ENCODE measurements around the gene RBBP5. TPM values are rescaled to one million over a fixed set of nuclear protein-coding genes. Genes with fewer than 3 reads are reported as not detected.

Gene RBBP5
- total RNA-seq, 1 experiment from 2014 or later: 24.5 TPM

DNA sequence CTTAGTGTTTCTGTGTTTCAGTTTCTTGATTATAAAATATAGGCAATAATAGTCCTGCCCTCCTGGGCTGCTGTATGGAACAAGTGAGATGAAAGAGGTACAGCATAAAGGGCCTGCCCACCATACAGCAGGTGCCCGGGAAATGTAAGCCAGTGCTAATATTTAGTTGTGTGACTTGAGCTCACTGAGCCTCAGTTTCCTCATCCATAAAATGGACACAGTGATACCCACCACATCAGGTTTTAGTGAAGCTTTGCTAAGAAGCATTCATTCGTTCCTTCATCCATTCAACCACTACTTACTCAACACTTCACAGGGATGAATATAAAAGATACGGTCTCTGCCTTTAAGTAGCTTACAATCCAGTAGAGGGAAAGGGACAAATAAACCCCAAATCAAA, 58.9 kb downstream of the RBBP5 start:
- no peaks in the 10 kb centered on the region for H3K9me3 ChIP-seq (ENCODE audit: control insufficient read depth in 1 of 2, insufficient read depth in 1 of 2, low read depth in 1 of 2, low read length in 2 of 2)
- no peak overlapping the region for H2AFZ ChIP-seq (ENCODE audit: low read depth, low read length, poor library complexity, severe bottlenecking)
- H3K9ac ChIP-seq (ENCODE audit: low read length): no peak overlapping the region
- no peak overlapping the region for H3K4me3 ChIP-seq (replicated peaks in 1 of 2; ENCODE audit: low read depth in 1 of 2, low read length in 2 of 2)
- no peaks in the 10 kb centered on the region for H3K36me3 ChIP-seq (ENCODE audit: control insufficient read depth in 1 of 2, insufficient read depth in 2 of 2, low read length in 2 of 2)
- POLR2A ChIA-PET: no interaction called here
- H3K79me2 ChIP-seq (ENCODE audit: insufficient read depth, low read length): no peaks in the 10 kb centered on the region
- CTCF ChIA-PET: interaction anchor here (0.9 to 4.3 kb wide), 6 partner anchors 10 to 255 kb away, joined by 3 to 205 read pairs (median 16); no protein-coding TSS in a partner anchor
- RAD21 ChIA-PET (ENCODE audit: low non-redundant PET in 1 of 2, low total read pairs in 2 of 2, uncharacterized antibody in 2 of 2, unreplicated experiment in 2 of 2): interaction anchor here in 1 of 2 experiments (2.4 kb wide), 1 partner anchor 74 kb away, joined by 30 read pairs; no protein-coding TSS in a partner anchor
- H4K20me1 ChIP-seq (ENCODE audit: insufficient read depth): no peaks in the 10 kb centered on the region
- H3K27me3 ChIP-seq (ENCODE audit: insufficient read depth, low read length): no peaks in the 10 kb centered on the region
- ATAC-seq (no peak), DNase-seq (ENCODE audit: low read depth, low spot score) (no peak)
- intact Hi-C loops (cut with micrococcal nuclease): loop anchor here (5.0 kb wide), 1 partner anchor 256 kb away; no protein-coding TSS in a partner anchor
- no peak overlapping the region for H3K4me2 ChIP-seq (ENCODE audit: low read length)
- TF ChIP-seq YY1 (IDR thresholded peaks at IDR 0.05; ENCODE audit: extremely low read depth, insufficient replicate concordance, low read depth, low read length): no peak
- TF ChIP-seq TCF7L2 (IDR thresholded peaks at IDR 0.05; ENCODE audit: borderline replicate concordance, extremely low read depth, insufficient read depth, insufficient read length): no peak
- TF ChIP-seq CBX3 (IDR thresholded peaks at IDR 0.05; ENCODE audit: low read depth): no peak
- TF ChIP-seq, protein P1, sequence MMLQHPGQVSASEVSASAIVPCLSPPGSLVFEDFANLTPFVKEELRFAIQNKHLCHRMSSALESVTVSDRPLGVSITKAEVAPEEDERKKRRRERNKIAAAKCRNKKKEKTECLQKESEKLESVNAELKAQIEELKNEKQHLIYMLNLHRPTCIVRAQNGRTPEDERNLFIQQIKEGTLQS (IDR thresholded peaks at IDR 0.05): no peak
- TF ChIP-seq SIN3A (IDR thresholded peaks at IDR 0.05; ENCODE audit: low read depth): no peak
- TF ChIP-seq EZH2phosphoT487 (IDR thresholded peaks at IDR 0.05; ENCODE audit: borderline replicate concordance): no peak
- no peak for TF ChIP-seq CEBPB (IDR thresholded peaks at IDR 0.05; ENCODE audit: low read depth)
- TF ChIP-seq, protein P2, sequence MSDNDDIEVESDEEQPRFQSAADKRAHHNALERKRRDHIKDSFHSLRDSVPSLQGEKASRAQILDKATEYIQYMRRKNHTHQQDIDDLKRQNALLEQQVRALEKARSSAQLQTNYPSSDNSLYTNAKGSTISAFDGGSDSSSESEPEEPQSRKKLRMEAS (IDR thresholded peaks at IDR 0.05): no peak
- no peak for TF ChIP-seq ZFX (IDR thresholded peaks at IDR 0.05)
- TF ChIP-seq JUND (IDR thresholded peaks at IDR 0.05): no peak
- TF ChIP-seq ELF1 (IDR thresholded peaks at IDR 0.05; ENCODE audit: borderline replicate concordance, low read depth): no peak
- TF ChIP-seq, protein P3, sequence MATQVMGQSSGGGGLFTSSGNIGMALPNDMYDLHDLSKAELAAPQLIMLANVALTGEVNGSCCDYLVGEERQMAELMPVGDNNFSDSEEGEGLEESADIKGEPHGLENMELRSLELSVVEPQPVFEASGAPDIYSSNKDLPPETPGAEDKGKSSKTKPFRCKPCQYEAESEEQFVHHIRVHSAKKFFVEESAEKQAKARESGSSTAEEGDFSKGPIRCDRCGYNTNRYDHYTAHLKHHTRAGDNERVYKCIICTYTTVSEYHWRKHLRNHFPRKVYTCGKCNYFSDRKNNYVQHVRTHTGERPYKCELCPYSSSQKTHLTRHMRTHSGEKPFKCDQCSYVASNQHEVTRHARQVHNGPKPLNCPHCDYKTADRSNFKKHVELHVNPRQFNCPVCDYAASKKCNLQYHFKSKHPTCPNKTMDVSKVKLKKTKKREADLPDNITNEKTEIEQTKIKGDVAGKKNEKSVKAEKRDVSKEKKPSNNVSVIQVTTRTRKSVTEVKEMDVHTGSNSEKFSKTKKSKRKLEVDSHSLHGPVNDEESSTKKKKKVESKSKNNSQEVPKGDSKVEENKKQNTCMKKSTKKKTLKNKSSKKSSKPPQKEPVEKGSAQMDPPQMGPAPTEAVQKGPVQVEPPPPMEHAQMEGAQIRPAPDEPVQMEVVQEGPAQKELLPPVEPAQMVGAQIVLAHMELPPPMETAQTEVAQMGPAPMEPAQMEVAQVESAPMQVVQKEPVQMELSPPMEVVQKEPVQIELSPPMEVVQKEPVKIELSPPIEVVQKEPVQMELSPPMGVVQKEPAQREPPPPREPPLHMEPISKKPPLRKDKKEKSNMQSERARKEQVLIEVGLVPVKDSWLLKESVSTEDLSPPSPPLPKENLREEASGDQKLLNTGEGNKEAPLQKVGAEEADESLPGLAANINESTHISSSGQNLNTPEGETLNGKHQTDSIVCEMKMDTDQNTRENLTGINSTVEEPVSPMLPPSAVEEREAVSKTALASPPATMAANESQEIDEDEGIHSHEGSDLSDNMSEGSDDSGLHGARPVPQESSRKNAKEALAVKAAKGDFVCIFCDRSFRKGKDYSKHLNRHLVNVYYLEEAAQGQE (IDR thresholded peaks at IDR 0.05; ENCODE audit: low read depth): no peak
- TF ChIP-seq EGR1 (IDR thresholded peaks at IDR 0.05; ENCODE audit: low read depth): no peak
- no peak for TF ChIP-seq ZNF274 (IDR thresholded peaks at IDR 0.05; ENCODE audit: low read depth, low read length)
- BruUV-seq (replicated peaks): no TSS peak
- no peak overlapping the region for H3K27ac ChIP-seq (ENCODE audit: low read depth, low read length)
- H3K9me2 ChIP-seq (ENCODE audit: insufficient read depth): no peaks in the 10 kb centered on the region
- H3K4me1 ChIP-seq (ENCODE audit: control insufficient read depth in 1 of 2, insufficient read depth in 2 of 2, low read length in 2 of 2): no peaks in the 10 kb centered on the region; a peak in 1 of 4 replicates

All from HCT116 (cell line).